DLD1 (cell line): ENCODE results near the gene FBXO11.
"Not testable (repeated sequence)": the region's sequence is repeated elsewhere in the genome, so short reads cannot be mapped to it uniquely, and the experiment has no call there.

ENCODE experiments used
- in situ Hi-C: cut with HindIII; loops from 2 replicates; pipeline ENCODE4 v1.10.0; 2017; ENCODE audit warnings: low sequenced_read_pairs

FBXO11 gene

DNA sequence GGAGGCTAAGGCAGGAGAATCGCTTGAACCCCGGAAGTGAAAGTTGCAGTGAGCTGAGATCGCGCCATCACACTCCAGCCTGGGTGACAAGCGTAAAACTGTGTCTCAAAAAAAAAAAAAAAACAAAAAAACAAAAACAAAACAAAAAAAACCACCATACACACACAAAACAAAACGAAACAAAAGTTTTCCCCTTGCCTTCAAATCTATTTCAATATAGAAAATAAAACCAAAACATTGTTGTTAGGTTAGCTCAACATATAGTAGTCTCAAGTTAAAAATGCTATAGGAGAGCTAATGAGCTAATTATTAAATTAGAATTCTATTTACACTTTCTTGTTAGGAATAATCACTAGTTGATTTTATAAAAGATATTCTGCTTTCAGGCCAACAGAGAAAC is 43.3 kb downstream of the FBXO11 start:
- in situ Hi-C loops, result no loop called here

DNA sequence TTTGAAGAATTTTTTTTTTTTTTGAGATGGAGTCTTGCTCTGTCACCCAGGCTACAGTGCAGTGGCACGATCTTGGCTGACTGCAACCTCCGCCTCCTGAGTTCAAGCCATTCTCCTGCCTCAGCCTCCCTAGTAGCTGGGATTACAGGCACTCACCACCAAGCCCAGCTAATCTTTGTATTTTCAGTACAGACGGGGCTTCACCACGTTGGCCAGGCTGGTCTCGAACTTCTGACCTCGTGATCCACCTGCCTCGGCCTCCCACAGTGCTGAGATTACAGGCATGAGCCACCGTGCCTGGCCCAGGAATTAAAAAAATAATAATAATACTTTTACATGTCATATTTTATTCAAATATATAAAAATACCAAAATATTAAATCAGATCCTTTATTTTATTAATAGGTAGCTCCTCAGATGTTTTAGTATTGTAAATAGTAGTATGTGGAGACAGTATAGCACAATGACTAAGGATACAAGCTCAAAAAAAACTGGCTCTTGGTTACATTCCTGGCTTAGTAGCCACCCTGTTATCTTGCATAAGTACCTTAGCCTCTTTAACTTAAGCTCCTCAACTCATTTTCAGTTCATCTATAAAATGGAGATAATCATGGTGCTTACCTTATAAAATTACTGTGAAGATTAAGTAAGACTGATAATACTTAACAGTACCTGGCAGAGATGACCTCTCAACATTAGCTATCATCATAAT is 53.1 kb downstream of the FBXO11 start:
- in situ Hi-C loops, result not testable (repeated sequence)

- in situ Hi-C loops, result no loop called here
These were observed 56.1 kb downstream of the FBXO11 start for GRCh38 chr2:47850198-47850597.

DNA sequence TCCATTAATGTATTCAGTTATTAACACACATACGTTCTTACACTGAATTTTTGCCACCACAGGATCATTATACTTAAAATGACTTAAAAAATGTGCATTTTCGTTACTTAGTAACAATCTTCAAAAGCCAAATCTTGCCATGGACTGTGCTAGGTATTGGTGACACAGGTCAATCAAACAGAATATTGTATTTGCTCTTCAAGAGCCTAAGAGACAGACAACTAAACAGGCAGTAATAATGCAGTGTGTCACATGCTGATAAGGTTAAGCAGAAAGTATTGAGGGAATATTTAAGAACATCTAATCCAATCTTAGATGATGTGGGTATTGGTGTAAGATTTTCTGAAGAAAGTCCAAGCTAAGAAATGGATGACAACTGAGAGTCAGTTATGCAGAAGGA is 56.9 kb downstream of the FBXO11 start:
- in situ Hi-C loops, result no loop called here

- in situ Hi-C loops, result no loop called here
These were observed 62.1 kb downstream of the FBXO11 start for GRCh38 chr2:47844162-47844561.

DNA sequence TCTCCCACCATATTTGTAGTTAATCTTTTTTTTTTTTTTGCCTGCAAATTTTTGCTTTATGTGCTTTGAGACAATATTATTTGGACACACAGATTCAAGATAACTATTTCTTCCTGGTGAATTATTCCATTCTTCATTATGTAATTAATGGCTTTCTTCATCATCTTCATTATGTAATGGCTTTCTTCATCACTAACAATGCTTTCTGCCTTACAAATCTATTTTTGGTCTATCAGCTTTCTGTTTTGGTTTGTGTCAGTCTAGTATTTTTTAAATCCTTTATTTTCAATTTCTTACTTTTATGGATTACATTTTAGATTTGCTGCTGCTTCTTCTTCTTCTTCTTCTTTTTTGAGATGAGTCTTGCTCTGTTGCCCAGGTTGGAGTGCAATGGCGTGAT is 62.9 kb downstream of the FBXO11 start:
- in situ Hi-C loops, result no loop called here

DNA sequence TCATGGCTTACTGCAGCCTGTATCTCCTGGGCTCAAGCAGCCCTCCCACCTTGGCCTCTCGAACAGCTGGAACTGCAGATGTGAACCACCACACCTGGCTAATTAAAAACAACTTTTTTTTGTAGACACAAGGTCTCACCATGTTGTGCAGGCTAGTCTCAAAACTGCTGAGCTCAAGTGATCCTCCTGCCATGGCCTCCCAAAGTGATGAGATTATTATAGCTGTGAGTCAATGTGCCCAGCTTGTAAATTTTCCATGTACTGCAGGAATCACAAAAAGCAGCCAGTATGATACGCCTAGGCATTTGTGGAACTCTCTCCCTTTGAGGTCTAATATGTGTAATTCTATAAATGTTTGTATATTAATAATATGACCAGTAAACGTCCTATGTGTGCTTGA is 63.5 kb downstream of the FBXO11 start:
- in situ Hi-C loops, result no loop called here

GRCh38 chr2:47838686-47839085 is 67.6 kb downstream of the FBXO11 start:
- in situ Hi-C loops, result no loop called here

DNA sequence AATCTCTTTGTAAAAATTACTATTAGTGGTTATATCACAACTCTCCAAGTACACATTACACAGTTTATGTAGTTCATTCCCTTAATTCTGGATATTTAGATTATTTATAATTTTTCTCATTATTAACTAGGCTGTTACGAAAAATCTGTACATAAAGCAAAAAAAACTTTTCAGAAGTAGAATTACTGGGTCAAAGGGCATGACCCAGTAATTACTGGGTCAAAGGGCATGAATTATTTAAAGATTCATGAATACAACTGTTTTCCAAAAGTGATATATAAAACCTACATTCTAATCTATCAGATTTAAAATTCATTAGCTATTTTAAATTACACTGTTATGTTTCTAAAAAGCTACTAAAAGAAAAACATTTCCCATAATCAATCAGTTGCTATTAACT is 68.0 kb downstream of the FBXO11 start:
- in situ Hi-C loops, result no loop called here

GRCh38 chr2:47833516-47833968 is 72.8 kb downstream of the FBXO11 start:
- in situ Hi-C loops, result no loop called here

- in situ Hi-C loops, result no loop called here
These were observed 83.8 kb downstream of the FBXO11 start for GRCh38 chr2:47822518-47822917.

GRCh38 chr2:47819834-47820233 is 86.5 kb downstream of the FBXO11 start:
- in situ Hi-C loops, result no loop called here

- in situ Hi-C loops, result no loop called here
These were observed 87.5 kb downstream of the FBXO11 start for GRCh38 chr2:47818777-47819176.

- in situ Hi-C loops, result no loop called here
These were observed 90.5 kb downstream of the FBXO11 start for GRCh38 chr2:47815764-47816163.

DNA sequence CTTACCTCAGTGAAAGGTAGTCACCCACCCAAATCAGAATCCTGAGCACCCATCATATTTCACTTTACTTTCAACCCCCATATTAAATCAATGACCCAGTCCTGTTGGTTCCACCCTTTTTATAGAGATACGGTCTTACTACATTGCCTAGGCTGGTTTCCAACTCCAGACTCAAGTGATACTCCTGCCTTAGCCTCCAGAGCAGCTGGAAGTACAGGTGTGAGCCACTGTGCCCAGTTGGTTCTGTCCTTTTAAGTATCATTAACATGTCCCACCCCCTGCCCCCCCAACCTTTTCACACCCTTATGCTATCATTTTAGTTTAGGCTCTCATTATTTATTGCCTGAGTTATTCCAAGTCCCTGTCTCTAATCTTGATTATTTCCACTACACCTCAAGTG is 94.6 kb downstream of the FBXO11 start:
- in situ Hi-C loops, result no loop called here

- in situ Hi-C loops, result no loop called here
These were observed 95.4 kb downstream of the FBXO11 start for GRCh38 chr2:47810850-47811249.

GRCh38 chr2:47809903-47810302 is 96.4 kb downstream of the FBXO11 start:
- in situ Hi-C loops, result no loop called here

DNA sequence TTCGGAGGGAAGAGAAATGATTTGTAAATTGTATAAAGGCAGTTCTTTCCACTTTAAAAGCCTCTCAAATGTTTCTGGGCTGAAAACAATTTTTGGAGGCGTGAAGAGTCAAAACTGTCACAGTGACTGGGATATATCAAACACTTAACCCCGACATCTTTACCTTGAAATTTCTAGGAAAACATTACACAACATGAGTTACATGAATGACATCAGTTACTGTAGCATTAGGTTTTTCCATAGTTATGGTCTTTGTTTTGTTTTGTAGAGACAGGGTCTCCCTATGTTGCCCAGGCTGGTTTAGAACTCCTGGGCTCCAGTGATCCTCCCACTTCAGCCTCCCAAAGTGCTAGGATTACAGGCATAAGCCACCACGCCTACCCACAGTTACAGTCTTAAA is 97.7 kb downstream of the FBXO11 start:
- in situ Hi-C loops, result no loop called here

GRCh38 chr2:47805850-47806249 is 100.4 kb downstream of the FBXO11 start:
- in situ Hi-C loops, result no loop called here

DNA sequence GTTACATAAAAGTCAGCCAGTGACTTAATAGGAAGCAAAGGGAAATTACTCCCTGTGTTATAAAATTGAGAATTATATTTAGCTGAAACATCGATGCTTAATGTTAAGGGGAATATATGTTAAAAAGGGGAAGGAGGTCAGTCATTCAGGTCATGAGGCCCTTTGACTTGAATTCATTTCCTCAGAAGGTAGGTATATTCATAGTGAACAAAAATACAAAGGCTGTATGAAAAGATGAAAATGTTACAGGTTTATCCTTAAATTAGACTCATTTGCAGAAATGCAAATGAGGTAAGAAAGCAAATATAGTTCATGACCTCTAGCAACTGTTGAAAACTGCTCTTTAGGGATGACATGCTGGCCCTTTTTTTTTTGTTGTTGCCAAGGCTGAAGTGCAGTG is 102.5 kb downstream of the FBXO11 start:
- in situ Hi-C loops, result no loop called here

DNA sequence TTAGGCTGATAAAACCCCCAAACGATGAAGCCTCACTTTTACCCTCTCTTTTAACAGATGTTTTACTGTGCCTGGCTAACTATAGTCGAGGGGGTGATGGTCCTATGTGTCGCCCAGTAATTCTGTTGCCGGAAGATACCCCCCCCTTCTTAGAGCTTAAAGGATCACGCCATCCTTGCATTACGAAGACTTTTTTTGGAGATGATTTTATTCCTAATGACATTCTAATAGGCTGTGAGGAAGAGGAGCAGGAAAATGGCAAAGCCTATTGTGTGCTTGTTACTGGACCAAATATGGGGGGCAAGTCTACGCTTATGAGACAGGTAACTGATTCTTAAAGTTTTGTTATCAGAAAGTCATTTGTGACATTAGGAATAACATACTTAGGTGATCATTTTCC is 102.9 kb downstream of the FBXO11 start:
- in situ Hi-C loops, result no loop called here

DNA sequence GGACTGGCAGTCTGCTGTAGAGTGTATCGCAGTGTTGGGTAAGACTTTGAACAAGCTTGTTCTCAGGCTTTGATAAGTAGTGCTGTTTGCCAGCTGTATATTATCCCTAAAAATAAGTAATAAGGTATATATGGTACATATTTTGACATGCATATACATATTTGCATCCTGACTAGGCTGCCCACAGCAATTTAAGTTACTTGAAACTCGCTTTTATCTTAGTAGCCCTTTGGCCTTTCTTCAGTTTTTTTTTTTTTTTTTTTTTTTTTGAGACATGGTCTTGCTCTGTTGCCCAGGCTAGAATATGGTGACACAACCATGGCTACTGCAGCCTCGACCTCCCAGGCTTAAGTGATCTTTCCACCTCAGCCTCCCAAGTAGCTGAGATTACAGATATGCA is 105.2 kb downstream of the FBXO11 start:
- in situ Hi-C loops, result no loop called here

DNA sequence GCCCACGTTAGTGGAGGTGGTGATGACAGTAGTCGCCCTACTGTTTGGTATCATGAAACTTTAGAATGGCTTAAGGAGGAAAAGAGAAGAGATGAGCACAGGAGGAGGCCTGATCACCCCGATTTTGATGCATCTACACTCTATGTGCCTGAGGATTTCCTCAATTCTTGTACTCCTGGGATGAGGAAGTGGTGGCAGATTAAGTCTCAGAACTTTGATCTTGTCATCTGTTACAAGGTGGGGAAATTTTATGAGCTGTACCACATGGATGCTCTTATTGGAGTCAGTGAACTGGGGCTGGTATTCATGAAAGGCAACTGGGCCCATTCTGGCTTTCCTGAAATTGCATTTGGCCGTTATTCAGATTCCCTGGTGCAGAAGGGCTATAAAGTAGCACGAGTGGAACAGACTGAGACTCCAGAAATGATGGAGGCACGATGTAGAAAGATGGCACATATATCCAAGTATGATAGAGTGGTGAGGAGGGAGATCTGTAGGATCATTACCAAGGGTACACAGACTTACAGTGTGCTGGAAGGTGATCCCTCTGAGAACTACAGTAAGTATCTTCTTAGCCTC is 107.2 kb downstream of the FBXO11 start:
- in situ Hi-C loops, result no loop called here
